B cell (primary cell): ENCODE results near the gene PPIP5K2. TPM values are rescaled to one million over a fixed set of nuclear protein-coding genes. Genes with fewer than 3 reads are reported as not detected.

Source experiments
- ATAC-seq: fragments of 200-7000 bp; cut with Tn5 transposase; one replicate; pipeline ENCODE4 v1.10.0; 2021; ENCODE audit warnings: low read depth, mild to moderate bottlenecking, moderate number of reproducible peaks, moderate library complexity
- CTCF ChIA-PET: fragments of 350-600 bp; sonication (Branson Sonifier 250); formaldehyde crosslinking; loops from one replicate; lab custom pipeline; 2021; ENCODE audit warnings: antibody characterized with exemption, inconsistent platforms; lab: Charles Lee
- POLR2A ChIA-PET: fragments of 350-600 bp; sonication (Branson Sonifier 250); formaldehyde crosslinking; loops from one replicate; lab custom pipeline; 2021; ENCODE audit warnings: antibody characterized with exemption; lab: Charles Lee
- DNase-seq: peaks from one replicate; pipeline ENCODE4 v3.0.0; 2013
- H2AFZ ChIP-seq: 2 replicates; pipeline ENCODE4 v1.6.1; 2012; ENCODE audit warnings: mild to moderate bottlenecking, low read depth, low read length; ENCODE audit not compliant: insufficient read depth, poor library complexity, severe bottlenecking
- H3K27ac ChIP-seq, 2 donors: 1 replicate in 1 of 2; 2 replicates in 1 of 2; pipeline ENCODE4 v1.5.1; 2012 to 2013; ENCODE audit warnings: low read length in 2 of 2, mild to moderate bottlenecking in 2 of 2, moderate library complexity in 1 of 2
- H3K27me3 ChIP-seq, 4 experiments: fragments of 200-600 bp in 1 of 4; sonication (generic) in 1 of 4; replicated peaks in 1 of 4; 1 replicate in 2 of 4; 2 replicates in 2 of 4; pipeline versions ENCODE4 v1.6.1 to v1.7.0; 2013 to 2016; ENCODE audit warnings: low read length in 3 of 4, mild to moderate bottlenecking in 2 of 4, mixed read lengths in 1 of 4, moderate library complexity in 1 of 4; ENCODE audit not compliant: insufficient read depth in 4 of 4, control insufficient read depth in 3 of 4; ENCODE audit errors: control extremely low read depth in 1 of 4
- H3K36me3 ChIP-seq, 2 experiments: replicated peaks in 1 of 2; 1 replicate in 1 of 2; 2 replicates in 1 of 2; pipeline versions ENCODE4 v1.6.1 to v1.7.1; 2013; ENCODE audit warnings: low read length in 1 of 2; ENCODE audit not compliant: insufficient read depth in 2 of 2, control insufficient read depth in 1 of 2; ENCODE audit errors: control extremely low read depth in 1 of 2, extremely low read depth in 1 of 2
- H3K4me1 ChIP-seq, 2 donors: fragments of 200-600 bp in 1 of 2; sonication (generic) in 1 of 2; 1 replicate in 1 of 2; 2 replicates in 1 of 2; pipeline versions ENCODE4 v1.5.1 to v1.6.1; 2013 to 2017; ENCODE audit warnings: low read length in 2 of 2; ENCODE audit not compliant: control insufficient read depth in 2 of 2, insufficient read depth in 2 of 2
- H3K4me2 ChIP-seq: replicated peaks from 2 replicates; pipeline ENCODE3; 2012; ENCODE audit warnings: mild to moderate bottlenecking, low read depth, low read length; ENCODE audit not compliant: poor library complexity, severe bottlenecking
- H3K4me3 ChIP-seq, 5 experiments: fragments of 200-600 bp in 1 of 5; sonication (generic) in 1 of 5; 1 replicate in 3 of 5; 2 replicates in 2 of 5; pipeline versions ENCODE4 v1.5.1 to v1.7.0; 2011 to 2016; ENCODE audit warnings: low read length in 4 of 5, mild to moderate bottlenecking in 4 of 5, low read depth in 2 of 5, control low read depth in 1 of 5, moderate library complexity in 1 of 5; ENCODE audit not compliant: insufficient read depth in 1 of 5; ENCODE audit errors: control extremely low read depth in 1 of 5, extremely low read depth in 1 of 5
- H3K79me2 ChIP-seq: fragments of 200-600 bp; sonication (generic); one replicate; pipeline ENCODE4 v1.6.0; 2016; ENCODE audit warnings: low read length; ENCODE audit not compliant: control insufficient read depth, insufficient read depth
- H3K9ac ChIP-seq: fragments of 200-600 bp; sonication (generic); 2 replicates; pipeline ENCODE4 v1.6.1; 2017; ENCODE audit warnings: mild to moderate bottlenecking, low read length, moderate library complexity
- H3K9me3 ChIP-seq, 3 donors: one replicate each; pipeline versions ENCODE4 v1.6.1 to v1.7.1; 2013; ENCODE audit warnings: low read length in 2 of 3; ENCODE audit not compliant: control insufficient read depth in 2 of 3, insufficient read depth in 1 of 3; ENCODE audit errors: control extremely low read depth in 1 of 3
- H4K20me1 ChIP-seq: 2 replicates; pipeline ENCODE4 v1.6.0; 2012; ENCODE audit warnings: mild to moderate bottlenecking, low read length; ENCODE audit not compliant: insufficient read depth, control insufficient read depth, poor library complexity, severe bottlenecking
- H3K27ac Mint-ChIP-seq: one replicate; pipeline ENCODE4 v1.8.0; 2021; ENCODE audit warnings: mixed read lengths
- H3K27me3 Mint-ChIP-seq: one replicate; pipeline ENCODE4 v1.8.0; 2021; ENCODE audit warnings: mixed read lengths
- H3K4me1 Mint-ChIP-seq: one replicate; pipeline ENCODE4 v1.8.0; 2021; ENCODE audit warnings: mixed read lengths
- H3K4me3 Mint-ChIP-seq: one replicate; pipeline ENCODE4 v1.8.0; 2021; ENCODE audit warnings: mixed read lengths
- H3K9me3 Mint-ChIP-seq: one replicate; pipeline ENCODE4 v1.8.0; 2022; ENCODE audit warnings: mixed read lengths; ENCODE audit not compliant: insufficient read depth
- CTCF ChIP-seq: fragments of 200-600 bp; IDR thresholded peaks from one replicate; pipeline ENCODE4 v1.8.0; 2022; ENCODE audit warnings: antibody characterized with exemption, mild to moderate bottlenecking
- EZH2 ChIP-seq: IDR thresholded peaks from 2 replicates; pipeline ENCODE4 v1.6.1; 2012; ENCODE audit warnings: borderline replicate concordance, low read depth, mild to moderate bottlenecking, moderate library complexity, low read length; ENCODE audit not compliant: insufficient read depth, poor library complexity, severe bottlenecking
- WGBS: methylation state at CpG from one replicate; pipeline ENCODE4 v1.1.5; 2013; ENCODE audit warnings: missing lambda C conversion rate; ENCODE audit not compliant: insufficient coverage; 5-methylcytosine and 5-hydroxymethylcytosine counted together
- intact Hi-C: fragments of 100-400 bp; cut with micrococcal nuclease; formaldehyde crosslinking; loops from one replicate; pipeline ENCODE4 v1.10.0; 2022
- polyA plus RNA-seq: library from polyadenylated mRNA; depleted of rRNA; stranded (reverse); fragments of >200 nt; gene quantifications from 2 replicates; pipeline ENCODE4 v1.2.3, GENCODE V29; 2012
- total RNA-seq, 2 donors: library from RNA; stranded (reverse); fragments of 120-200 nt in 1 of 2; gene quantifications; 1 replicate in 1 of 2; 2 replicates in 1 of 2; pipeline versions ENCODE4 v1.2.3 to v1.2.4, GENCODE V29; 2013 to 2022

PPIP5K2 gene
- total and polyA plus RNA-seq, 2 donors (not counting 1 experiment from before 2014, with no cell fraction given), result 14.5 to 80.5 TPM

DNA sequence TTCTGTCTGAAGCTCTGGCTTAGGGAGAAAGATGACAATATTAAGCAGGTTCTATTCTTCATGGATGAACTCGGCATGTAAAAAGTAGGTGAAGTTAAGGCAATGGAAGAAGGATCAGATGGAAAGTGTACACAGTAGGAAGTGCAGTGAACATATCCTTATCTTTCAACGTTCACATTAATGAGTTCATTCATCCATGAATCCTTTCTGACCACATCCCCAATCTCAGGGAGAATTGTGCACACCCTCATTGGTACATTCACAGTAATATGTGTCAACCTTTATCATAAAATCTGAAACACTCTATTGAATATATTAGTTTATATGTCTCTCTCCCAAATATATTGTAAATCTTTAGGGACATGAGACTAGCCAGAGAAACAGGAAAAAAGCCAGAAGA, 5.7 kb upstream of the PPIP5K2 start:
- Histone ChIP-seq H3K36me3 (no peaks in the 10 kb centered on the region), H3K9ac (no peak overlapping the region), H4K20me1 (no peaks in the 10 kb centered on the region), H3K27ac (no peak overlapping the region), H3K4me1 (peaks cover 8 to 23% of the 10 kb centered on the region in 2 donors), H3K4me2 (no peak overlapping the region), H3K79me2 (peaks cover 53% of the 10 kb centered on the region), H3K9me3 (peaks cover 0 to 2% (median 0%) of the 10 kb centered on the region in 3 donors), H3K4me3 (no peak overlapping the region), H2AFZ (no peak overlapping the region), H3K27me3 (no peaks in the 10 kb centered on the region)
- ATAC-seq, result no peak
- no peak for DNase-seq
- intact Hi-C loops, result loop anchor here (10.0 kb wide), 1 partner anchor 450 kb away; the partner anchor contains the start of gene NUDT12
- H3K27me3 Mint-ChIP-seq, result no peaks in the 10 kb centered on the region
- WGBS, result no CpG with 5 or more reads among the region's 2 CpGs
- no peak overlapping the region for H3K27ac Mint-ChIP-seq
- ChIA-PET CTCF (interaction anchor here (1.6 kb wide), 1 partner anchor 24 kb away, joined by 4 read pairs; no protein-coding TSS in a partner anchor), POLR2A (no interaction called here)
- TF ChIP-seq EZH2 (no peak), CTCF (no peak)
- H3K9me3 Mint-ChIP-seq, result peaks cover 3% of the 10 kb centered on the region
- no peak overlapping the region for H3K4me3 Mint-ChIP-seq
- H3K4me1 Mint-ChIP-seq, result peaks cover 45% of the 10 kb centered on the region

DNA sequence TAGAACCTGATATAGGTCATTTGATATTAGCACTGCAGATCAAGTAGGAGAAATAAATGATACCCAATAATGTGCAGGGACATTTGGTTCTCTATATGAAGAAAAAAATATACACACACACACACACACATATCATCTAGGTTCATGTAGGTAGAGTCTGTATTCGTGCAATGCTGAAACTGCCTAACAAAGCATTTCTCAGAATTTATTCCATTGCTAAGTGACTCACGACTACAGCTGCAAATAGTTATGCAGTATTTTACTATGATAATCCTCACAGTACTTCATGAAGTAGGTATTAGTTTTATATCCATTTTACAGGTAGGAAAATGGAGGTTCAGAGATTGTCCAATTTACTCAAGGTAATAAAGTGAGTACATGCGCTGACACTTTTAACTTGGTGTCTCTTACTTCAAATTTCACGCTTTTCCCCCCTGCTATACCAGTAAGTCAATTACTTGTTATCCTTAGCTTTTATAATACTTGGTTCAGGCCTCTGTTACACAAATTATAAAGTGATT, 2.6 kb upstream of the PPIP5K2 start:
- WGBS, result no CpG with 5 or more reads among the region's 4 CpGs
- Histone ChIP-seq H3K36me3 (no peaks in the 10 kb centered on the region), H3K9me3 (no peaks in the 10 kb centered on the region), H3K4me2 (no peak overlapping the region), H3K4me3 (no peak overlapping the region), H4K20me1 (no peaks in the 10 kb centered on the region), H2AFZ (no peak overlapping the region), H3K27me3 (no peaks in the 10 kb centered on the region), H3K27ac (no peak overlapping the region), H3K79me2 (peaks cover 74% of the 10 kb centered on the region), H3K4me1 (peaks cover 13 to 28% of the 10 kb centered on the region in 2 donors), H3K9ac (no peak overlapping the region)
- H3K27ac Mint-ChIP-seq, result no peak overlapping the region
- H3K27me3 Mint-ChIP-seq, result no peaks in the 10 kb centered on the region
- no peak overlapping the region for H3K4me3 Mint-ChIP-seq
- ChIA-PET CTCF (no interaction called here), POLR2A (no interaction called here)
- H3K4me1 Mint-ChIP-seq, result peaks cover 50% of the 10 kb centered on the region
- H3K9me3 Mint-ChIP-seq, result no peaks in the 10 kb centered on the region
- DNase-seq, result no peak
- TF ChIP-seq CTCF (no peak), EZH2 (no peak)
- no peak for ATAC-seq
- intact Hi-C loops, result loop anchor here (10.0 kb wide), 1 partner anchor 447 kb away; the partner anchor contains the start of gene NUDT12
